Neutrophil (primary cell): ENCODE data around the gene FAIM2.
"Not testable (repeated sequence)": the region's sequence is repeated elsewhere in the genome, so short reads cannot be mapped to it uniquely, and the experiment has no call there.

ENCODE experiments used
- H3K27ac ChIP-seq: fragments of 200-600 bp; sonication (generic); 2 replicates; pipeline ENCODE4 v1.5.1; 2016; ENCODE audit warnings: mild to moderate bottlenecking, moderate library complexity
- H3K27me3 ChIP-seq: fragments of 200-600 bp; sonication (generic); 2 replicates; pipeline ENCODE4 v1.6.0; 2016; ENCODE audit warnings: mild to moderate bottlenecking
- H3K36me3 ChIP-seq: fragments of 200-600 bp; sonication (generic); 2 replicates; pipeline ENCODE4 v1.5.1; 2017
- H3K4me1 ChIP-seq, 2 experiments: fragments of 200-600 bp in 1 of 2; sonication (generic) in 1 of 2; 1 replicate in 1 of 2; 2 replicates in 1 of 2; pipeline versions ENCODE4 v1.5.1 to v1.6.1; 2013 to 2016; ENCODE audit warnings: low read depth in 1 of 2, low read length in 1 of 2, mild to moderate bottlenecking in 1 of 2, moderate library complexity in 1 of 2; ENCODE audit not compliant: control insufficient read depth in 1 of 2, insufficient read depth in 1 of 2
- H3K4me3 ChIP-seq, 2 experiments: fragments of 200-600 bp in 1 of 2; sonication (generic) in 1 of 2; 1 replicate in 1 of 2; 2 replicates in 1 of 2; pipeline ENCODE4 v1.5.1; 2013 to 2016; ENCODE audit warnings: low read depth in 1 of 2, low read length in 1 of 2, mild to moderate bottlenecking in 1 of 2, moderate library complexity in 1 of 2
- H3K9me3 ChIP-seq: fragments of 200-600 bp; sonication (generic); 2 replicates; pipeline ENCODE4 v1.5.1; 2016
- CTCF ChIP-seq: fragments of 200-600 bp; sonication (generic); IDR thresholded peaks from 2 replicates; pipeline ENCODE4 v1.5.1; 2016; ENCODE audit warnings: antibody characterized with exemption

Gene FAIM2

GRCh38 chr12:49873361-49873934, 30.3 kb downstream of the FAIM2 start:
- no peak for TF ChIP-seq CTCF
- peaks cover 28% of the 10 kb centered on the region for H3K27me3 ChIP-seq
- H3K9me3 ChIP-seq: no peaks in the 10 kb centered on the region
- H3K27ac ChIP-seq: no peak overlapping the region
- no peak overlapping the region for H3K4me3 ChIP-seq
- H3K4me1 ChIP-seq: no peaks in the 10 kb centered on the region
- no peaks in the 10 kb centered on the region for H3K36me3 ChIP-seq

GRCh38 chr12:49872781-49873181, 30.9 kb downstream of the FAIM2 start:
- no peak for TF ChIP-seq CTCF
- Histone ChIP-seq H3K4me1 (no peaks in the 10 kb centered on the region), H3K27ac (no peak overlapping the region), H3K27me3 (peaks cover 34% of the 10 kb centered on the region), H3K9me3 (no peaks in the 10 kb centered on the region), H3K36me3 (no peaks in the 10 kb centered on the region), H3K4me3 (no peak overlapping the region)

GRCh38 chr12:49872381-49872780, 31.3 kb downstream of the FAIM2 start:
- H3K9me3 ChIP-seq: no peaks in the 10 kb centered on the region
- H3K4me3 ChIP-seq: no peak overlapping the region
- no peaks in the 10 kb centered on the region for H3K36me3 ChIP-seq
- H3K4me1 ChIP-seq: no peaks in the 10 kb centered on the region
- TF ChIP-seq CTCF: no peak
- peaks cover 35% of the 10 kb centered on the region for H3K27me3 ChIP-seq
- no peak overlapping the region for H3K27ac ChIP-seq

- not testable (repeated sequence) for H3K36me3 ChIP-seq, H3K4me3 ChIP-seq, H3K9me3 ChIP-seq, H3K4me1 ChIP-seq, H3K27ac ChIP-seq
- peaks cover 35% of the 10 kb centered on the region for H3K27me3 ChIP-seq
These were observed 31.9 kb downstream of the FAIM2 start for GRCh38 chr12:49871811-49872251.

GRCh38 chr12:49871263-49871561, 32.5 kb downstream of the FAIM2 start:
- Histone ChIP-seq H3K9me3 (no peaks in the 10 kb centered on the region), H3K36me3 (no peaks in the 10 kb centered on the region), H3K4me1 (peaks cover 0 to 4% of the 10 kb centered on the region in 2 experiments), H3K27me3 (peaks cover 35% of the 10 kb centered on the region), H3K4me3 (no peak overlapping the region), H3K27ac (no peak overlapping the region)
- TF ChIP-seq CTCF: no peak

GRCh38 chr12:49870501-49871262, 33.0 kb downstream of the FAIM2 start:
- Histone ChIP-seq H3K27ac (no peak overlapping the region), H3K9me3 (no peaks in the 10 kb centered on the region), H3K36me3 (no peaks in the 10 kb centered on the region), H3K27me3 (peaks cover 39% of the 10 kb centered on the region), H3K4me1 (peaks cover 0 to 4% of the 10 kb centered on the region in 2 experiments), H3K4me3 (no peak overlapping the region)
- no peak for TF ChIP-seq CTCF
